Measurements from ENCODE around the gene TAS2R60. TPM values are rescaled to one million over a fixed set of nuclear protein-coding genes. Genes with fewer than 3 reads are reported as not detected.
"Not testable (repeated sequence)": the region's sequence is repeated elsewhere in the genome, so short reads cannot be mapped to it uniquely, and the experiment has no call there.

The TAS2R60 gene
- total RNA-seq, 1 donor from 2014 or later = not detected

- DNase-seq (ENCODE audit: low read depth in 2 of 2) = no peak
Measured at GRCh38 chr7:143411976-143412708, 31.1 kb upstream of the TAS2R60 start.

GRCh38 chr7:143413123-143413522, 30.1 kb upstream of the TAS2R60 start:
- no peak for DNase-seq (ENCODE audit: low read depth in 2 of 2)

DNA sequence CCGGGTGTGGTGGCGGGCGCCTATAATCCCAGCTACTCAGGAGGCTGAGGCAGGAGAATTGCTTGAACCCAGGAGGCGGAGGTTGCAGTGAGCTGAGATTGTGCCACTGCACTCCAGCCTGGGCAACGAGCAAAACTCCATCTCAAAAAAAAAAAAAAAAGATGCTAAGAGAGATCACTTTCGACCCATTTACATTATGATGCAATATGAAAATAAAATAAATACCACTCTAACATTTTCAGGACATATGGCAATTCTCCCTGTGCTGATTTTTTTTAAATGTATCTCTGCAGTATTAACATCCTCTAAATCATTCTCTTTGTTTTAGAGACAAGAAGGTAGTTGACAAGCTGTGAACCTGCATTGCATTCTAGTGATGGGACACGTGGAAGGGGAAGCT, 28.0 kb upstream of the TAS2R60 start:
- not testable (repeated sequence) for DNase-seq (ENCODE audit: low read depth in 2 of 2)

GRCh38 chr7:143415742-143416397, 27.4 kb upstream of the TAS2R60 start:
- DNase-seq (ENCODE audit: low read depth in 2 of 2) = peak in 1 of 2 donors; percentile 39

- peak; percentile 58 to 75 for DNase-seq (ENCODE audit: low read depth in 2 of 2)
Measured at GRCh38 chr7:143416565-143417149, 26.6 kb upstream of the TAS2R60 start.

GRCh38 chr7:143417734-143418383, 25.4 kb upstream of the TAS2R60 start:
- DNase-seq (ENCODE audit: low read depth in 2 of 2) = no peak

DNA sequence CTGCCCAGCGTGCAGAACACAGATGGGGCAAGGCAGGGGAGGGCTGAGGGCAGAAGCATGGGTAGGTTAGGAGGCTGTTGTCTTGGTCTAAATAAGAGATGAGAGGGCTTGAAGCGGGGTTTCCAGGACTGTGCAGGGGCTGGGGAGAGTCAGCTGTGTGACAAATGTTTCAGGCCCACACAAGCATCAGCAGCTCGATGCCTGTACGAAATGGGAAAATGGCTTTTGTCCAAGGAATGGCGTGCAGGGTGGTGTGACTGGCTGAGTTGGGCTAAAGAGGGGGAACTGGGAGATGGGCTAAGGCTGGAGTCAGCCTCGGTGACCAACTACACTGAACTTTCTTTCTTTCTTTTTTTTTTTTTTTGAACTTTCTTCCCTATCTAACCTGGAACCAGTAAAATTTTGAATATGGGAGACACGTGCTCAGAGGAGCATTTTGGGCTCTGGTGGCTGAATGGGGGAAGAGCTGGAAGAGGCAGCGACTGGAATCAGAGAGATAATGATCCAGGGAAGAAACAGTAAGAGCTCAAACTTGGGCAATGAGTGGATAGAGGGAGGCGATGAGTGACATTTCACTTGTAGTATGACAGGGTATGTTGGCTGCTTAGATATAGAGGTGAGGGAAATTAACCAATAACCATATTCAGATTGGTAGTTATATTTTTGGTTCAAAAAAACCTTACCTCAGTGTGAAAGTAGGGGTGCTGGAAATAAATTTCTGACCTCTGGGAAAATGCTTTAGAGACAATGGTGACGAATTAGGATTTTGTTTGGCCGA, 24.4 kb upstream of the TAS2R60 start:
- DNase-seq (ENCODE audit: low read depth in 2 of 2) = no peak

- no peak for DNase-seq (ENCODE audit: low read depth in 2 of 2)
Measured at GRCh38 chr7:143419880-143420279, 23.4 kb upstream of the TAS2R60 start.

DNA sequence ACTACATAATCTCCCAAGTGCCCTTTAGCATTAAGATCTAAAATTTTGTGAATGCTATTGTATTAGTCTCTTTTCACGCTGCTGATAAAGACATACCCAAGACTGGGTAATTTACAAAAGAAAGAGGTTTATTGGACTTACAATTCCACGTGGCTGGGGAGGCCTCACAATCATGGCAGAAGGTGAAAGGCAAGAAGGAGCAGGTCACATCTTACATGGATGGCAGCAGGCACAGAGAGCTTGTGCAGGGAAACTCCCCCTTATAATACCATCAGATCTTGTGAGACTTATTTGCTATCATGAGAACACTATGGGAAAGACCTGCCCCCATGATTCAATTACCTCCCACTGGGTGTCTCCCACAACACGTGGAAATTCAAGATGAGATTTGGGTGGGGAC, 22.6 kb upstream of the TAS2R60 start:
- not testable (repeated sequence) for DNase-seq (ENCODE audit: low read depth in 2 of 2)

DNA sequence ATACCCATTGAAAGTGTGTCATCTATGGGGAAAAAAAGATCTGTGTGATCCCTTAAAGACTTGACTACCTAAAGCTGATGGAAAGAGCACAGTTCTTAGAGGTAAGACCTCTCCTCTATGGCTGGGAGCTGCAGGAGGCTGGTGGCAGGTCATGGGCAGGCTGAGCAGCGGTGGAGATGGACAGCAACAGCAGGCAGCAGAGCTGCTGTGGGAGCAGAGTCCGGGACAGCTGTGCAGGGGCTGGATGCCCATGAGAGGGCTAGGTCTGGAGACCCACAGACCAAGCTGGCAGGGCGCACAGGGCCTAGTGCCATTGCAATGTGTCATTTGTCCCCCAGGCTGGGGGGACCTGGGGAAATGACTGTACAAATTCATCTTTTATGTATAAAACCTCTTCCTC, 21.2 kb upstream of the TAS2R60 start:
- DNase-seq (ENCODE audit: low read depth in 2 of 2) = no peak

DNA sequence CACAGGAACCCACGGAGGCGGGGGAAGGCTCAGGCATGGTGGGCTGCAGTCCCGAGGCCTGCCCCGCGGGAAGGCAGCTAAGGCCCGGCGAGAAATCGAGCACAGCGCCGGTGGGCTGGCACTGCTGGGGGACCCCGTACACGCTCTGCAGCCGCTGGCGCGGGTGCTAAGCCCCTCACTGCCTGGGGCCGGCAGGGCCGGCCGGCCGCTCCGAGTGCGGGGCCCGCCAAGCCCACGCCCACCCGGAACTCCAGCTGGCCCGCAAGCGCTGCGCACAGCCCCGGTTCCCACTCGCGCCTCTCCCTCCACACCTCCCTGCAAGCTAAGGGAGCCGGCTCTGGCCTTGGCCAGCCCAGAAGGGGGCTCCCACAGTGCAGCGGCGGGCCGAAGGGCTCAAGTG, 18.8 kb upstream of the TAS2R60 start:
- DNase-seq (ENCODE audit: low read depth in 2 of 2) = not testable (repeated sequence)

GRCh38 chr7:143426479-143427142, 16.6 kb upstream of the TAS2R60 start:
- DNase-seq (ENCODE audit: low read depth in 2 of 2) = no peak

DNA sequence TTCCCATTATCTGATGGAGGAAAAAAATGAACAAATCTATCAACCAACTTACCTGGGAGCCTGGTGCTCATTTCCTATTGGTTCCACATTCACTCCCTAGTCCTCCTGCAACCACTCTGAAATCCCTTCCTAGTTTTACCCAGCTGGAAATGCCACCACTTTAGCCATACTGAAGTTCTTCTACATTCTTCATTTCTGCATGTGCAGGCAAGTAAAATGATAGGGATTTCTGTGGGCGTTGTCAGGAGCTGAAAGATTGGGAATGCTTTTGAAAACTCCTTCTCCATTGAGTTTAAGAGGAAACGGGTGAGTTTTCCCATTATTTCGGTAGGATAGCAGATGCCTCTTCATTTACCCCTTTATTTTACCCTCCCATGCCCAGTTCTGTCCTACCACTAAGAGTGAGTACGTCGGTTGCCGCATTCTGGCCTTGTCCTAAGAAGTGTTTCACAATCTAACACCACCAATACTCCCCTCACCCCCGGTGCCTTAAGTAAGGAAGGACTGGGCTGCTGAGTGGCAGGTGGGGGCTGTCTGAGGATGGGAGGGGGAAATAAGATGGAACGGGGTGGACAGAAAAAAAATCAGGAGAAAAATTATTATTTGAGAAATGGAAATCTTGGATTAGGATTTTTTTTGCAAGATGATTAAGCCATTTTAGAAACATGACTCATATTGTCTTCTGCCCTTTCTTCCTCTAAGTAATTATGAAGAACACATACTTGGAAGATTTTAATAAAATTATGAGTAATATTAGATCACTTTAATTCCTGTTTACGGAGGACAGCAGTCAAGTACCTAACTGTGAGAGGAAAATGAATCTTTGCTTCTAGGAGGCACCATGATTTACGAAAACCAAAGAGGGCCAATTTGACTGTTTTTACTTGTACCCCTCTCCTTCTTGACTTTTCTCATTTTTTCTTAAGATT, 13.2 kb upstream of the TAS2R60 start:
- peak in 1 of 2 donors; percentile 64 for DNase-seq (ENCODE audit: low read depth in 2 of 2)

DNA sequence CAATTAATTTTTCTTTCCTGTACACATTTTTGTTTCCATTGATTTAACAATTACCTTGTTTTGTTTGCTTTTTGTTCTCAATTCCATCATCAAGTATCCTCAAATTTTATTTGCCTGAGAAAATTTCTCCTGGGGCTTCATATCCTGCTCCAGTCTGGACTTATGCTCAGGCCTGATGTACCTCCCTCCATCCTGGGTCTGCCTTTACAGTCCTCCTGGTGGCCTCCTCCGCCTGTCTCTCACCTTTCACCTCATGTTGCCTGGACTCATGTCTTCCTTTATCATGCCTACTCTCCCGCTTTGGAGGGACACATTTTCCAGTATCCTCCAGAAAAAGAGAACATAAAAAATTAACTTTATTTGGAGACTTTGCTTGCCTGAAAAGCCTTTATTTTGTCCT, 12.1 kb upstream of the TAS2R60 start:
- no peak for DNase-seq (ENCODE audit: low read depth in 2 of 2)

GRCh38 chr7:143433759-143434158, 9.5 kb upstream of the TAS2R60 start:
- DNase-seq (ENCODE audit: low read depth in 2 of 2) = no peak

DNA sequence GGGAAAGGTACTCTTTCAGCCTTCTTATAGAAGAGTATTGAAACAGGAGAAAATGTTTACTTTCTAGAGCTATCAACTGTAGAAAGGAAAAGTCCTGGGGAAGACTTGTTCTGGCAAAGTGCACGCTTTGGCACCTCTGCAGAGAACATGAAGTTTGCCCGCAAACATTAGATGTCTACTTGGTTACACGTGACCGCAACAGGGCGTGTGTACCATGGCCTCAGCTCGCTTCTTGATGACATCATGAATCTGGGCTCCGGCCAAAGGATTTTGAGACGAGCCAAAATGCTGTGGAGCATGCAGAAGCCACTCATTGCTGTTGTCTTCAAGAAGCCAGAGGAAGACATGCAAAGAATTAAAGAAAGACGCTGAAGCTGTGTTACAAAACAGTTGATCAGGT, 8.6 kb upstream of the TAS2R60 start:
- DNase-seq (ENCODE audit: low read depth in 2 of 2) = no peak

GRCh38 chr7:143435266-143435665, 8.0 kb upstream of the TAS2R60 start:
- DNase-seq (ENCODE audit: low read depth in 2 of 2) = no peak

DNA sequence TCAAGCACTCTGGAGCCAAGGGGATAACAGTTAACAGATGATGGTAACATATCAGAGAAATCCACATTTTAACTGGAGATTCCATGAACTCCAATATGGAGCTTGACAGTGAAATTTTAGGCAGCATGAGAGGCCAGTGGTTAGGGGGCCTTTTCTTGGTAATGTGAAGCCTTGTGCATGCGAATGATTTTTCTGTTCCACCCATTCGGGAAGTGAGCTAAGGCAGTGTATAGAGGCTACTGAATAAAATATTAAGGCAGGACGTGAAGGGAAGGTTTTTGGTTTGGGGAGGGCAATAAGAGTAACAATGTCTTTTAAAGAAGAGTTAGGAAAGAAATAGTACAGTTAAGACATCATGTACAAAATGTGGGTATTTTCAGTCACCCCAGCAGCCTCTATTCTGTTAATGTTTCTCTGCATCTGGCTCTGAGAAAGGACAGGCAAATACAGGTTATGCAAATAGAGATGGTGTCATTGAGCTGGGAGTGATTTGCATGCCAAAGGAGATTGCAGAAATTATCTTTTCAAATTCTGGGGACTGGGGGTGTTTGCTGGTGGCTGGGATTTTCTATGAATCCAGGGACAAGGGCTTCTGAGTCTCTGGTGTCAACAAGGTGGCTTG, 6.8 kb upstream of the TAS2R60 start:
- no peak for DNase-seq (ENCODE audit: low read depth in 2 of 2)

- no peak for DNase-seq (ENCODE audit: low read depth in 2 of 2)
Measured at GRCh38 chr7:143437578-143437977, 5.7 kb upstream of the TAS2R60 start.

Data from lung microvascular endothelial cell (primary cell).